Measurements from ENCODE around the gene TNFRSF14.

DNA sequence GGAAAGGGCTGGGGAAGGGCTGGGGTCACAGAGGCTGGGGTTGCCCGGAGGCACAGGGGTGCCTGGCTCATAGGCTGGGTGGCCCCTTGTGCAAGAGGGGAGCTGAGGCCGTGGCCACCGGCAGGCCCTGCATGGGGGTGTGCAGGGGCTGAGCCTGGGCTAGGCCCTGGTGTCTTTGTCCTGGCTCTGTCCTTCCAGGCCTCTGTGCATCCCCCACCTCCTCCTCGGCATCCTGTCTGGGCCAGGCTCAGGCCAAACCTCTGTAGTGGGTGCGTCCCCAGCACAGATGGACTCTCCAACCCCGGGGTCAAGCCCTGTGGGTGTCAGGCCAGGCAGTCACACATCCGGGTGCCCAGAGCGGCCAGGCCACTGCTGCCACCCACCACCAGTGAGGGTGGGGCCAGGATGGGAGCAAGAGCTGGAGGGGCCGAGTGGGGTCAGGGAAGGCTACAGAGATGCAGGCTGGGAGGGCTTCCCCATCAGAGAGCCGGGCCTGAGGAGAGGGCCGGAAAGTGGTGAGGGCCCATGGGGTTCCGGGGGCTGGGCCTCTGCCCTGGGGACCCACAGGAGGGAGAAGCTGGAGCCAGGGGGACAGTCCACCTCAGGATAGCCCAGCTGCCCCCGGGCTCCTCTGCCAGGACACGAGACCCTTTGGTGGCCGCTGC lies 49.1 kb upstream of the TNFRSF14 start:
- TF ChIP-seq POLR2AphosphoS5 (IDR thresholded peaks at IDR 0.05; ENCODE audit: low read depth) (no peak), EZH2 (IDR thresholded peaks at IDR 0.05; ENCODE audit: low read depth, unreplicated experiment) (no peak), JUNB (IDR thresholded peaks at IDR 0.05; ENCODE audit: unreplicated experiment) (no peak), ZNF114 (CRISPR knock-in tag; IDR thresholded peaks at IDR 0.05) (no peak), EZH2phosphoT487 (IDR thresholded peaks at IDR 0.05; ENCODE audit: unreplicated experiment) (no peak), ZNF331 (CRISPR knock-in tag; IDR thresholded peaks at IDR 0.05; ENCODE audit: low read depth) (no peak)
- TF ChIP-seq, protein P1, sequence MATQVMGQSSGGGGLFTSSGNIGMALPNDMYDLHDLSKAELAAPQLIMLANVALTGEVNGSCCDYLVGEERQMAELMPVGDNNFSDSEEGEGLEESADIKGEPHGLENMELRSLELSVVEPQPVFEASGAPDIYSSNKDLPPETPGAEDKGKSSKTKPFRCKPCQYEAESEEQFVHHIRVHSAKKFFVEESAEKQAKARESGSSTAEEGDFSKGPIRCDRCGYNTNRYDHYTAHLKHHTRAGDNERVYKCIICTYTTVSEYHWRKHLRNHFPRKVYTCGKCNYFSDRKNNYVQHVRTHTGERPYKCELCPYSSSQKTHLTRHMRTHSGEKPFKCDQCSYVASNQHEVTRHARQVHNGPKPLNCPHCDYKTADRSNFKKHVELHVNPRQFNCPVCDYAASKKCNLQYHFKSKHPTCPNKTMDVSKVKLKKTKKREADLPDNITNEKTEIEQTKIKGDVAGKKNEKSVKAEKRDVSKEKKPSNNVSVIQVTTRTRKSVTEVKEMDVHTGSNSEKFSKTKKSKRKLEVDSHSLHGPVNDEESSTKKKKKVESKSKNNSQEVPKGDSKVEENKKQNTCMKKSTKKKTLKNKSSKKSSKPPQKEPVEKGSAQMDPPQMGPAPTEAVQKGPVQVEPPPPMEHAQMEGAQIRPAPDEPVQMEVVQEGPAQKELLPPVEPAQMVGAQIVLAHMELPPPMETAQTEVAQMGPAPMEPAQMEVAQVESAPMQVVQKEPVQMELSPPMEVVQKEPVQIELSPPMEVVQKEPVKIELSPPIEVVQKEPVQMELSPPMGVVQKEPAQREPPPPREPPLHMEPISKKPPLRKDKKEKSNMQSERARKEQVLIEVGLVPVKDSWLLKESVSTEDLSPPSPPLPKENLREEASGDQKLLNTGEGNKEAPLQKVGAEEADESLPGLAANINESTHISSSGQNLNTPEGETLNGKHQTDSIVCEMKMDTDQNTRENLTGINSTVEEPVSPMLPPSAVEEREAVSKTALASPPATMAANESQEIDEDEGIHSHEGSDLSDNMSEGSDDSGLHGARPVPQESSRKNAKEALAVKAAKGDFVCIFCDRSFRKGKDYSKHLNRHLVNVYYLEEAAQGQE (IDR thresholded peaks at IDR 0.05; ENCODE audit: unreplicated experiment): no peak
- TF ChIP-seq, protein P2, sequence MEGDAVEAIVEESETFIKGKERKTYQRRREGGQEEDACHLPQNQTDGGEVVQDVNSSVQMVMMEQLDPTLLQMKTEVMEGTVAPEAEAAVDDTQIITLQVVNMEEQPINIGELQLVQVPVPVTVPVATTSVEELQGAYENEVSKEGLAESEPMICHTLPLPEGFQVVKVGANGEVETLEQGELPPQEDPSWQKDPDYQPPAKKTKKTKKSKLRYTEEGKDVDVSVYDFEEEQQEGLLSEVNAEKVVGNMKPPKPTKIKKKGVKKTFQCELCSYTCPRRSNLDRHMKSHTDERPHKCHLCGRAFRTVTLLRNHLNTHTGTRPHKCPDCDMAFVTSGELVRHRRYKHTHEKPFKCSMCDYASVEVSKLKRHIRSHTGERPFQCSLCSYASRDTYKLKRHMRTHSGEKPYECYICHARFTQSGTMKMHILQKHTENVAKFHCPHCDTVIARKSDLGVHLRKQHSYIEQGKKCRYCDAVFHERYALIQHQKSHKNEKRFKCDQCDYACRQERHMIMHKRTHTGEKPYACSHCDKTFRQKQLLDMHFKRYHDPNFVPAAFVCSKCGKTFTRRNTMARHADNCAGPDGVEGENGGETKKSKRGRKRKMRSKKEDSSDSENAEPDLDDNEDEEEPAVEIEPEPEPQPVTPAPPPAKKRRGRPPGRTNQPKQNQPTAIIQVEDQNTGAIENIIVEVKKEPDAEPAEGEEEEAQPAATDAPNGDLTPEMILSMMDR (conservative IDR thresholded peaks at IDR 0.05; ENCODE audit: low read depth in 2 of 2): no peak
